A549 (cell line): Measurements from ENCODE around the gene ADGRG1.

Source experiments
- CHD2 ChIP-seq: fragments of 150-350 bp; IDR thresholded peaks from 2 replicates; pipeline ENCODE4 v1.6.1; 2014; ENCODE audit warnings: low read length; ENCODE audit not compliant: partially characterized antibody
- POLR2AphosphoS2 ChIP-seq: conservative IDR thresholded peaks from 2 replicates; pipeline ENCODE4 v1.6.1; 2012; ENCODE audit warnings: low read length, improper control_type of control experiment, inconsistent platforms
- RAD21 ChIP-seq, 2 experiments: fragments of >200 bp in 1 of 2; sonication (Bioruptor Twin) in 1 of 2; formaldehyde crosslinking in 1 of 2; IDR thresholded peaks in 1 of 2; conservative IDR thresholded peaks in 1 of 2; 2 replicates in 1 of 2; 3 replicates in 1 of 2; pipeline ENCODE4 v1.6.1; 2012 to 2018; ENCODE audit warnings: inconsistent platforms in 1 of 2
- TP53 ChIP-seq: fragments of 250-450 bp; sonication (Bioruptor Pico); IDR thresholded peaks from 2 replicates; pipeline ENCODE4 v1.5.0; 2021; ENCODE audit warnings: mild to moderate bottlenecking, moderate library complexity
- TF ChIP-seq, protein P1 (sequence below): fragments of >200 bp; sonication (Bioruptor Twin); formaldehyde crosslinking; IDR thresholded peaks from 3 replicates; pipeline ENCODE4 v1.5.1; 2016

DNA sequence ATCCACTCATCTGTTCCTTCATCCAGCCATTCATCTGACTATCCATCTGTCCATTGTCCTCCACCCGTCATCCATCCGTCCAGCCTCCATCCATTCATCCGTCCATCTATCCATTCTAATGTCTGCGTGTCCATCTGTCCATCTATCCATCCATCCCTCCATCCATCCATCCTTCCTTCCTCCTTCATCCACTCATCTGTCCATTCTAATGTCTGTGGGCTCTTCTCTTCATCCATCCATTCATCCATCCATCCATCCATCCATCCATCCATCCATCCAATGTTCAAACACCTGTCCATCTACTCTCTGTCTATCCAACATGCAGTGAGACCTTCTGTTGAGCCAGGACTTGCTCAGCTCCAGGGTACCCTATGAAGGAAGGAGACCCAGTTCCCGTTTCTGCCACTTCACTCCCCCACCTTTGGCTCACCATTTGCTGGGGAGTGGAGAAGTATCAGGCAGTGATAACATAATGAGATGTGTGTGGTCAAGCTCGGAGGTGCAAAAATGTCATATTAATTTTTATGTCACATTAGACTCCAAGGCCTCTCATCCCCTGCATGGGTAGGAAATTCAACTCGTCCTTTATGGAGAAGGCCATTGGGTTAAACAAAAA, 36.5 kb upstream of the ADGRG1 start:
- TF ChIP-seq TP53 (CRISPR knock-in tag), result no peak
- TF ChIP-seq, protein P1, sequence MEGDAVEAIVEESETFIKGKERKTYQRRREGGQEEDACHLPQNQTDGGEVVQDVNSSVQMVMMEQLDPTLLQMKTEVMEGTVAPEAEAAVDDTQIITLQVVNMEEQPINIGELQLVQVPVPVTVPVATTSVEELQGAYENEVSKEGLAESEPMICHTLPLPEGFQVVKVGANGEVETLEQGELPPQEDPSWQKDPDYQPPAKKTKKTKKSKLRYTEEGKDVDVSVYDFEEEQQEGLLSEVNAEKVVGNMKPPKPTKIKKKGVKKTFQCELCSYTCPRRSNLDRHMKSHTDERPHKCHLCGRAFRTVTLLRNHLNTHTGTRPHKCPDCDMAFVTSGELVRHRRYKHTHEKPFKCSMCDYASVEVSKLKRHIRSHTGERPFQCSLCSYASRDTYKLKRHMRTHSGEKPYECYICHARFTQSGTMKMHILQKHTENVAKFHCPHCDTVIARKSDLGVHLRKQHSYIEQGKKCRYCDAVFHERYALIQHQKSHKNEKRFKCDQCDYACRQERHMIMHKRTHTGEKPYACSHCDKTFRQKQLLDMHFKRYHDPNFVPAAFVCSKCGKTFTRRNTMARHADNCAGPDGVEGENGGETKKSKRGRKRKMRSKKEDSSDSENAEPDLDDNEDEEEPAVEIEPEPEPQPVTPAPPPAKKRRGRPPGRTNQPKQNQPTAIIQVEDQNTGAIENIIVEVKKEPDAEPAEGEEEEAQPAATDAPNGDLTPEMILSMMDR, result no peak
- no peak for TF ChIP-seq RAD21 (conservative IDR thresholded peaks at IDR 0.05 in 1 of 2, IDR thresholded peaks at IDR 0.05 in 1 of 2)
- TF ChIP-seq POLR2AphosphoS2, result no peak
- no peak for TF ChIP-seq CHD2
